Activated T-cell treated with anti-CD3 and anti-CD28 coated beads, Interleukin-2, amount 50 U/mL, for 48 hours (primary cell): ENCODE data around the gene SORCS2.

ENCODE experiments used
- DNase-seq, 2 experiments: peaks; one replicate each; pipeline ENCODE4 v3.0.0-alpha.2; 2020

SORCS2 gene

GRCh38 chr4:7732263-7732662, 539.9 kb downstream of the SORCS2 start:
- no peak for DNase-seq

- no peak for DNase-seq
These were observed 540.9 kb downstream of the SORCS2 start for GRCh38 chr4:7733201-7733600.

GRCh38 chr4:7733801-7734650, 541.7 kb downstream of the SORCS2 start:
- no peak for DNase-seq

GRCh38 chr4:7734651-7735260, 542.4 kb downstream of the SORCS2 start:
- DNase-seq = no peak

GRCh38 chr4:7735395-7735794, 543.1 kb downstream of the SORCS2 start:
- DNase-seq = no peak

- no peak for DNase-seq
These were observed 543.6 kb downstream of the SORCS2 start for GRCh38 chr4:7735961-7736360.

- DNase-seq = no peak
These were observed 544.3 kb downstream of the SORCS2 start for GRCh38 chr4:7736436-7737267.

GRCh38 chr4:7737268-7737645, 544.9 kb downstream of the SORCS2 start:
- no peak for DNase-seq

- no peak for DNase-seq
These were observed 545.6 kb downstream of the SORCS2 start for GRCh38 chr4:7737752-7738457.

- no peak for DNase-seq
These were observed 546.2 kb downstream of the SORCS2 start for GRCh38 chr4:7738458-7739076.

GRCh38 chr4:7739077-7739917, 547.0 kb downstream of the SORCS2 start:
- DNase-seq = no peak

GRCh38 chr4:7739918-7740865, 547.9 kb downstream of the SORCS2 start:
- DNase-seq = no peak

- DNase-seq = no peak
These were observed 548.7 kb downstream of the SORCS2 start for GRCh38 chr4:7740866-7741525.

- DNase-seq = no peak
These were observed 549.8 kb downstream of the SORCS2 start for GRCh38 chr4:7741946-7742806.

GRCh38 chr4:7742807-7743280, 550.5 kb downstream of the SORCS2 start:
- no peak for DNase-seq

GRCh38 chr4:7744142-7744804, 551.9 kb downstream of the SORCS2 start:
- no peak for DNase-seq

- DNase-seq = no peak
These were observed 553.1 kb downstream of the SORCS2 start for GRCh38 chr4:7745301-7745885.
